Right lung (tissue), 5 donors: ENCODE measurements around the gene TYK2. TPM values are rescaled to one million over a fixed set of nuclear protein-coding genes. Genes with fewer than 3 reads are reported as not detected.
A peak's percentile ranks its signal among the peaks of the same experiment; 100 is the strongest.
"Not testable (repeated sequence)": the region's sequence is repeated elsewhere in the genome, so short reads cannot be mapped to it uniquely, and the experiment has no call there.

ENCODE experiments used
- DNase-seq, 2 donors: peaks; one replicate each; pipeline ENCODE4 v3.0.0-alpha.2; 2013
- polyA plus RNA-seq, 5 donors: library from polyadenylated mRNA; unstranded; fragments of 120-200 nt; gene quantifications; one replicate each; pipeline versions ENCODE4 v1.2.1 to v1.2.3, GENCODE V29; 2013; ENCODE audit warnings: inconsistent platforms in 1 of 5, low replicate concordance in 1 of 5; ENCODE audit not compliant: insufficient read length in 5 of 5, insufficient read depth in 1 of 5

Gene TYK2
- polyA plus RNA-seq, 5 donors = 112 to 162 (median 149) TPM

- not testable (repeated sequence) for DNase-seq
Measured at GRCh38 chr19:10383223-10383499, 2.8 kb upstream of the TYK2 start.

GRCh38 chr19:10379880-10380312 is 476 bp downstream of the TYK2 start:
- no peak for DNase-seq

GRCh38 chr19:10378124-10378523 is 2.2 kb downstream of the TYK2 start:
- no peak for DNase-seq

- DNase-seq = not testable (repeated sequence)
Measured at GRCh38 chr19:10377140-10377640, 3.2 kb downstream of the TYK2 start.

GRCh38 chr19:10374931-10375330 is 5.4 kb downstream of the TYK2 start:
- no peak for DNase-seq

GRCh38 chr19:10372690-10373089 is 7.7 kb downstream of the TYK2 start:
- no peak for DNase-seq

- no peak for DNase-seq
Measured at GRCh38 chr19:10368101-10368803, 12.1 kb downstream of the TYK2 start.

- DNase-seq = not testable (repeated sequence)
Measured at GRCh38 chr19:10366950-10367512, 13.3 kb downstream of the TYK2 start.

GRCh38 chr19:10365518-10365917 is 14.9 kb downstream of the TYK2 start:
- DNase-seq = no peak

GRCh38 chr19:10364644-10365043 is 15.7 kb downstream of the TYK2 start:
- DNase-seq = no peak

- DNase-seq = no peak
Measured at GRCh38 chr19:10363789-10364281, 16.5 kb downstream of the TYK2 start.

GRCh38 chr19:10362259-10362658 is 18.1 kb downstream of the TYK2 start:
- DNase-seq = no peak

- DNase-seq = no peak
Measured at GRCh38 chr19:10361569-10362011, 18.8 kb downstream of the TYK2 start.

GRCh38 chr19:10356431-10356830 is 23.9 kb downstream of the TYK2 start:
- DNase-seq = no peak

GRCh38 chr19:10353793-10354391 is 26.5 kb downstream of the TYK2 start:
- peak in 1 of 2 donors; percentile 11 for DNase-seq

- DNase-seq = peak; percentile 32 to 40
Measured at GRCh38 chr19:10352764-10353671, 27.4 kb downstream of the TYK2 start.

GRCh38 chr19:10346509-10346908 is 33.9 kb downstream of the TYK2 start:
- DNase-seq = no peak

- DNase-seq = no peak
Measured at GRCh38 chr19:10344780-10345179, 35.6 kb downstream of the TYK2 start.

GRCh38 chr19:10343495-10343894 is 36.9 kb downstream of the TYK2 start:
- DNase-seq = no peak

- DNase-seq = no peak
Measured at GRCh38 chr19:10339977-10340376, 40.4 kb downstream of the TYK2 start.

GRCh38 chr19:10339380-10339960 is 40.9 kb downstream of the TYK2 start, which contains the start of gene ICAM3:
TSS of gene ICAM3 (minus strand) at chr19:10339624. CDS start at chr19:10339614, 10 bp downstream.
- DNase-seq = no peak
